ENCODE measurements around the gene ZMIZ1.

The ZMIZ1 gene

DNA sequence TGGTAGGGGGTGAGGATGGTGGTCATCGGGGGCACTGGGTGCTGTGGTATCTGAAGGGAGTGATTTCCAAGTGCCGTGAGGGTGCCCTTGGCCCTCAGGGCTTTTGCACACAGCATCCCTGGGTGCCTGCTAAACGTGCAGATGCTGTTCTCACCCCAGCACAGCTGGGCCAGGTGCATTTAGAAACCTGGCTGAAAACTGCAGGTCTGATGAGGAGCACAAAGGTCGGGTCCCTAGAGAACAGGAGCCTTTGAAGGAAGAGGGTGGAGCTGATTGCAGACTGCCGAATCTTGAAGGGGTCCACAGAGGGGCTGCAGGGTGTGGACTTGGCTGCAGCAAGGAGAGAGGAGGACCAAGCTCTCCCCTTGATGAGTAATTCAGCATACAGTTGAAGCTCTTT is 32.0 kb downstream of the ZMIZ1 start:
- no peak for FAIRE-seq

- no peak for FAIRE-seq
Observed at GRCh38 chr10:79101560-79102497, 33.1 kb downstream of the ZMIZ1 start.

- FAIRE-seq = no peak
Observed at GRCh38 chr10:79102498-79102874, 33.7 kb downstream of the ZMIZ1 start.

GRCh38 chr10:79103129-79103528 is 34.4 kb downstream of the ZMIZ1 start:
- no peak for FAIRE-seq

DNA sequence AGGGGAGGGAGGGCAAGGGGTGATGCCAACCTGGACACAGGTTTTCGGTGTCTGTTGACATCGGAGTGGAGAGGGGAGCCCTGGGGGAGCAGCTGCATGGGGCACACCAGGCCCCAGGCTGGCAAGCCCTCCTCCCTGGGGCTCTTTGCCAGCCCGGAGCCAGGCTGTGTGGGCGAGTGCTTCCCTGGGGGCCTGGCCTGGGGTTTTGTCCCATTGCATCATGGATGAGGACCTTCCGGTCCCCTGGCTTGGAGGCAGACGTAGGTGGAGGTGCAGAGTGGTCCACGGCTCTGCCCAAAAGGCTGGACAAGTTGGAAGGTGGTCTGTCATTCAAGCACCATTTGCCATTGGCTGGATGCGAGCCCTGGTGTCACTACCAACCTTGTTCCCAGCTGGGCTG is 34.8 kb downstream of the ZMIZ1 start:
- no peak for FAIRE-seq

DNA sequence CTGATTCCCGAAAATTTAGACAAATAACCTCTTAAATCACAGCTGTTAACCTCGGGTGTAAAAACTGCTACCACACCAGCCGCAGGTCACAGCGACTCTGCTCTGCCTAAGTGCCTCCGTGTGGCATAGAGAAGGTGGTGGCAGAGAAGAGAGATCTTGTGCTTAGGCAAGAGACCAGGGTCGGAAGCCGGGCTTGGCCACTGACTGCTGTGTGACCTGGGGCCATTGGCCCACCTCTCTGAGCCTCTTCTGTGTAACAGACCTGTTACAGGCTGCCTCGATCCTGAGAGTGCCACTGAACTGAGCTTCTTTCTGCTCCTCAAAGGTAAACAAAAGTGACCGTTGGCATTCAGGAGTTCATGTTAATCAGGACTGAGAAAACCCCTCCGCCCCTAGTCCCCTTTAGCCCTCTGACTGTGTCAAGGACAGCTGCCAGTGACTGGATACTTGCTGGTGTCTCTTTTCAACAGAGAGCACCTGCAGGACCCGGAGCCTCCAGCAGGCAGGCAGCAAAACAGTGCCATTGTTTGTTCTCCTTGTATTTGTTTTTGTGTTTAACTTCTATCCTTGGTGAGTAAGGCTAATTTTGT is 36.5 kb downstream of the ZMIZ1 start:
- no peak for FAIRE-seq

DNA sequence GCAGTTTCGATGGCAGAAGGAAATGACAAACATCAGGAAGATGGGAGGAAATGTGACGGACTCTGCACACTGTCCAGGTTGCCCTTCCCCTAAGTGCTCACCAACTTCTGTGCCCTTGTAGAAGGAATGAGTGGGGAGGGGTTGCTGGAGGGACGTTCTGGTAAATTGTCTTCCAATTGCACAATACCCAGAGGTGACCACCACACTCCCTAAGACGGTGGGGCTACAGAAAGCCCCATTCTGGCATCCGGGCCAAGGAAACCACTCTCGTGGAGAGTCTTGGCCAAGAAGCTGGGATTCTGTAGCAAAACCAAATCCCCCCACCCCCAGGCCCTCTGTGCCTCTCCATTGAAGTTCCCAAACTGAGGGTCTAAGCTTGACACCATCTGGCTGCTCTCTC is 37.1 kb downstream of the ZMIZ1 start:
- no peak for FAIRE-seq

GRCh38 chr10:79106256-79107050 is 37.7 kb downstream of the ZMIZ1 start:
- no peak for FAIRE-seq

- no peak for FAIRE-seq
Observed at GRCh38 chr10:79107736-79108264, 39.0 kb downstream of the ZMIZ1 start.

- FAIRE-seq = no peak
Observed at GRCh38 chr10:79108728-79109127, 40.0 kb downstream of the ZMIZ1 start.

- FAIRE-seq = no peak
Observed at GRCh38 chr10:79111427-79111826, 42.7 kb downstream of the ZMIZ1 start.

DNA sequence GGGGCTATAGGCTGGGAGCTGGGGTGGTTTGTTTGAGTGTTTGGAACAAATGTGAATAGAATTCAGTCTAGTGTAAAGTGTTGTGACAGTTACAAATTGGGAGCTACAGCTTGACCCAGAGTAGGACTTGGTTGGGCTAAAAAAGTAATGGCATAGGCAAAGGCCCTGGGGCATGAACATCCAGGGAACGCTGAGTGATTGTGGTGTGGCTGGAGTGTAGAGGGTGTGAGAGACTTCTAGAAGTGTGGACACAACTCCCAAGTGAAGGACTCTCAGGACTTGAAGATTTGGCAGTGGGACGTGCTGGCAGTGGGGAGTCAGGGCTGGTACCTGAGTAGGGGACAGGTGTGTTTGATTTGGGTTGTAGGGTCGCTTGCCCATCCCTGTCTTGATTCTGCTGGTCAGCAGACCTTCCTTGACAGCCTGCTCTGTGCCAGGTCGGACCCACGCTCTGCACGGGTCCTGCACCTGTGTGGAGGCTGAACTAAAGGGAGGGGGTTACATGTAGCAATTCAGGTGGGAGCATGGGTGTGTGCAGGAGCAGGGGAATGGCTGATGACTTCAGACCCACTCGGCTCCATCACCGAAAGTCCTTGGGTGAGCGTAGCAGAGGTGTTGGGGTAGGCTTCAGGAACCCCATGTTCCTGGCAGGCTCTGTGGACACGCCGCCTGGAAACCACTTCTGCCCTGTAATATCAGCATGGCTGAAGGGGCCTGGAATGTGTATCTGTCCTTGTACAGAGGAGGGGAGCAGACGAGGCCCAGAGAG is 43.3 kb downstream of the ZMIZ1 start:
- FAIRE-seq = no peak

DNA sequence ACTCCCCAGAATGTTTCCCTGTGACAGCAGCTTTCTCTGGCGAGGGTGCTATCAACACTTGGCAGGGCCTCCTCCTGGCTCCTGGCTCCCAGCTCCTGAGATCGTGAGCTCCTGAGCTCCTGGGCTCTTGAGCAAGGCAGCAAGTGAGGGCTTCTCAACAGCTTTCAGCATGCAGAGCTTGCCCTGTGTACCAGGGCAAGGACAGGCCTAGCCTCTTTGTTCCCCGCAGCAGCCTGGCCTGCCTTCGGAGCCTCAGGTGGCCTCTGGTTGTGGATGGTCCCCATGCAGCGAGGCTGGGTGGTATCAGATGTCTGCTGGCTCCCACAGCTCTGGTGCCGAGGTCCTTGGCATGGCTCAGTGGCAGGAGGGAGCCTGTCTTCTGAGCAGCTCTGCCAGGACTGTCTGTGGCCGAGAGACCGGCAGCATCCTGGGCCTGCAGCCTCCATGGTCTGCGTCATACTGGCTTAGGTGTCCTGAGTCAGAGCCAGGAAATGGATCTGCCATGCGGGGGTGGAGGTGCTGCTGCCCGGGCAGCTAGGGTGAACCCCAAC is 44.2 kb downstream of the ZMIZ1 start:
- FAIRE-seq = no peak

GRCh38 chr10:79113827-79114226 is 45.1 kb downstream of the ZMIZ1 start:
- no peak for FAIRE-seq

DNA sequence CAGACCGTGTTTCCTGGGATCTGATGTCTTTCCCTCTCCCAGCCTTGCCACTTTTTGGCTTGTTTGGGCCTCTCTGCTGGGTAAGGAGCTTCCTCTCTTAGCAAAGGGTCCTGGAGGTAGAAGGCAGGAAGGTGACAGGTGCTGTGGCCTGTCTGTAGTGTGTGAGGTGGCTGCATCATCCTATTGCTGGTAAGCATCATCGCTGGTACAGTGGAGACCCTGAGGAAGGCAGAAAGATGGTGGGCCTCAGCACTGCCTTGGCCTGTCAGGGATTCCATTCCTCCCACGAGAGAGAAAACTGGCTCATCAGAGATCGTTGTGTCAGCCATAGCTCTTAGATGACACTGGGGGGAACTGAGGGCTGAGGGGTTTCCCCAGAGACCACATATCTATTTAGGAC is 46.5 kb downstream of the ZMIZ1 start:
- FAIRE-seq = no peak

GRCh38 chr10:79116368-79116767 is 47.6 kb downstream of the ZMIZ1 start:
- FAIRE-seq = no peak

DNA sequence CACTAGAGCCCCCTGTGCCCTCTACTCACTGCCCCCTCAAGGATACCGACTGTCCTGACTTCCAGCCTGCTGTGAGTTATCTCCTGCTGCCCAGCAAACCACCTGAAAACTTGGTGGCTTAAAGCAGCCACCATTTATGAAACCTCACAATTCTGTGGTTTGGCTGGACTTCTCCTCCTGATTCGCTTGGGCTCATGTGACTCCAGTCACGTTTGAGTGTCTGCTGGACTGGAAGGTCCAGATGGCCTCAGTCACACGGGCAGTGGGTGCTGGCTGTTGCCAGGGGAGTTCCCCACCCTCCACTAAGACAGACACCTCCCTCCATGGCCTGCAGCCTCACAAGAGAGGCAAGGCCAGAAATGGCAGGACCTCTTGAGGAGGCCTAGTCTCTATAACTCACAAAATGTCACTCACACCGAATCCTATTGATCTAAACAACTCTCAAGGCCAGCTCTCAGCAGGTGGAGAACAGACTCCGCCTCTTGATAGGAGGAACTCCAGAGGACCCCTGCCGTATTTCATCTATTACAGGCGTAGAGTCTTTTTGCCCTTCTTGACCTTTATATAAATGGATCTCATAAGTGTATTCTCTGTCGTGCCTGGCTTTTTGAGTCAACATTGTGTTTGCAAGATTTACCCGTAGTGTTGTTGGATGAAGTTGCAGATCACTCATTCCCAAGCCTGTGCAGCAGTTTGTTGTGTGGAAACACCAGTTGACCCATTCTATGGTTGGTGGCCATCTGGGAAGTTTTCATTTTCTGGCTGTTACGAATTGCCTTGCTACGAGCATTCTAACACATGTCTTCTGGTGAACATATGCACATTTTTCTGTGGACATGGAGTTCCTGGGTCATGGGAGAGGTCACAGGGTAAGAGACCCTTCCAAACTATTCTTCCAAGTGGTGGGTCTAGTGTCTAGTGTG is 48.3 kb downstream of the ZMIZ1 start:
- FAIRE-seq = peak; percentile 60

- no peak for FAIRE-seq
Observed at GRCh38 chr10:79118286-79119202, 49.8 kb downstream of the ZMIZ1 start.

GRCh38 chr10:79119306-79119705 is 50.5 kb downstream of the ZMIZ1 start:
- no peak for FAIRE-seq

DNA sequence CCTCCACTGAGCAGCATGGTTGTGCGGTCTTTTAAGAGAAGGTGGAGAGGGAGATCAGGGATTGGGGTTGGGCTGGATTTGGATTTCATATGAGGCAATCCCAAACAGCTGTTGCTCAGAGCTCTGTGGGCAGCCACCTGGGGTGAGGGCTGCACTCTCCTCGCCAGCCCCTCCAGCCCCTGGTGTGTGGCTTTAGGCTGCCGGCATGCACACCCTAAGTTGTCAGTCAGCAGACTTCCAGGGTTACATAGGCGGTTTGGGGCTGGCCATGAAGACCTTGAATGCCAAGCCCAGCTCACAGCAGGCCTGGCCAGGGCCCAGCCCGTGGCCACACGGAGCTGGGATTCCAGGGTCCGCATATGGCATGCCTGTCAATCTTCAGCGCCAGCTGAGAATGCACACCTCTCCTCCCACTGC is 54.8 kb downstream of the ZMIZ1 start:
- no peak for FAIRE-seq
